ENCODE measurements around the gene MS4A8.

MS4A8 gene

DNA sequence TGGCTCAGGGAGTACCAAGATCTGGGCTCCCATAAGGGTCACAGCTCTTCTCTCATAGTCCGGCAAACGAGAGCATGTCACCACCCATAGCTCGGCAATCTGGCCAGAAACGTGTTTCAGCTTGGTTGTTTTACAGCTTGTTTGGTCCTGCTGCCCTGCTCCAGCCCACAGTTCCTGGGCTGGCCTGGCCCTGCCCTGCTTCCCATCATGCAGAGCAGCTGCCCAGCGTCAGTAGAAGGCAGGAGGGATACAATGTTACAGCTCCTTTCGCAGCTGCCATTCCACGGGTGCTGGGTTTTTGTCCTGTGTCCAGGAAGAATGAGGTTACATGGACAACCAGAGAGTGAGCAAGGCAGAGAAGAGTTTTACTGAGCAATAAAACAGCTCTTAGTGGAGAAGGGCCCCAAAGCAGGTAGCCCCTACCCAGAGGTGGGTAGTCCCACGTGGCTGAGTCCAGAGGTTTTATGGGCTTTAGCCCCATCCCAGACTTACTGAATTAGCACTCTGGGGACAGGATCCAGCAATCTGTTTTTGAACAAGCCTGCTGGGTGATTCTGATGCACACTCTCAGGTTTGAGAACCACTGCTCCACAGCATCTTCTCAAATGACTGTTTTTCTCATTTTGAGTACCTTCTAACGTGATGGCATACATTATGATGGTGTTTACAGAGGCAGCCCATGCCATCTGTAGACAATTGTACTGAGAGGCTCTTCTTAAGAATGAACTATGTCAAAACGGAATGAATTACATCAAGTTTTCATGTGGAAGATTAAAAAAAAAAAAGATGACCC, 19.3 kb downstream of the MS4A8 start:
- H3K4me3 ChIP-seq (ENCODE audit: insufficient read depth, low read length, poor library complexity, severe bottlenecking), result no peak overlapping the region
- no peaks in the 10 kb centered on the region for H3K27me3 ChIP-seq (ENCODE audit: low read length)
- no peak overlapping the region for H3K4me2 ChIP-seq (ENCODE audit: low read depth, low read length, poor library complexity, severe bottlenecking)
- no peaks in the 10 kb centered on the region for H3K36me3 ChIP-seq (ENCODE audit: low read length)
- no peak overlapping the region for H3K27ac ChIP-seq (ENCODE audit: low read depth, low read length)
- no peaks in the 10 kb centered on the region for H3F3A ChIP-seq (ENCODE audit: insufficient read depth)
- no peaks in the 10 kb centered on the region for H3K79me2 ChIP-seq (ENCODE audit: insufficient read depth, low read length)
- no peak overlapping the region for H3K9ac ChIP-seq (ENCODE audit: low read length)
- H3K9me2 ChIP-seq (replicated peaks; ENCODE audit: insufficient read depth, low read length), result no peaks in the 10 kb centered on the region
- H3K9me3 ChIP-seq (ENCODE audit: insufficient read depth, low read length), result 0 out of 2 replicates have a peak, but pooled peaks cover 3% of the 10 kb centered on the region
- TF ChIP-seq, protein P1, sequence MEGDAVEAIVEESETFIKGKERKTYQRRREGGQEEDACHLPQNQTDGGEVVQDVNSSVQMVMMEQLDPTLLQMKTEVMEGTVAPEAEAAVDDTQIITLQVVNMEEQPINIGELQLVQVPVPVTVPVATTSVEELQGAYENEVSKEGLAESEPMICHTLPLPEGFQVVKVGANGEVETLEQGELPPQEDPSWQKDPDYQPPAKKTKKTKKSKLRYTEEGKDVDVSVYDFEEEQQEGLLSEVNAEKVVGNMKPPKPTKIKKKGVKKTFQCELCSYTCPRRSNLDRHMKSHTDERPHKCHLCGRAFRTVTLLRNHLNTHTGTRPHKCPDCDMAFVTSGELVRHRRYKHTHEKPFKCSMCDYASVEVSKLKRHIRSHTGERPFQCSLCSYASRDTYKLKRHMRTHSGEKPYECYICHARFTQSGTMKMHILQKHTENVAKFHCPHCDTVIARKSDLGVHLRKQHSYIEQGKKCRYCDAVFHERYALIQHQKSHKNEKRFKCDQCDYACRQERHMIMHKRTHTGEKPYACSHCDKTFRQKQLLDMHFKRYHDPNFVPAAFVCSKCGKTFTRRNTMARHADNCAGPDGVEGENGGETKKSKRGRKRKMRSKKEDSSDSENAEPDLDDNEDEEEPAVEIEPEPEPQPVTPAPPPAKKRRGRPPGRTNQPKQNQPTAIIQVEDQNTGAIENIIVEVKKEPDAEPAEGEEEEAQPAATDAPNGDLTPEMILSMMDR (IDR thresholded peaks at IDR 0.05; ENCODE audit: insufficient read depth, low read length, poor library complexity, severe bottlenecking), result no peak
- no peak for TF ChIP-seq EZH2phosphoT487 (conservative IDR thresholded peaks at IDR 0.05; ENCODE audit: low read length)
- no peak overlapping the region for H2AFZ ChIP-seq (ENCODE audit: low read depth, low read length, severe bottlenecking)
- no peaks in the 10 kb centered on the region for H4K20me1 ChIP-seq (ENCODE audit: low read depth, low read length)

DNA sequence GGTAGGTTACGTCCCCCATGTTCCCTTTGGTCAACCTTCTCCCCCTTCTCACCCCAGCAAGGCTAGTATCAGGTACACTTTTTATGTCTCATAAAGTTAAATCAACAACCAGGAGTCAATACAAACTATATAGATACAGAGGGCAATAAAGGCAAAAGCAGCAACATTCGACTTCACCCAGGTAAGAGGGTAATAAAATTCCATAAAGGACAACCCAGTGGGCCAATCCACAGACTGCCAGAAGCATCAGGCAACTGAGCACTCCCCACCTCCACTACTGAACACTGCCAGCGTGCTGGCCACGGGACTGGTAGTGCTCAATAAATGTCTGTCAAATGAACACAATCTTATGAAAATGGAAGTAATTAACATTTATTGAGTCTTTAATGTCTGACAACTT, 20.0 kb downstream of the MS4A8 start:
- Histone ChIP-seq H3K4me3 (ENCODE audit: insufficient read depth, low read length, poor library complexity, severe bottlenecking) (no peak overlapping the region), H4K20me1 (ENCODE audit: low read depth, low read length) (no peaks in the 10 kb centered on the region), H3K4me2 (ENCODE audit: low read depth, low read length, poor library complexity, severe bottlenecking) (no peak overlapping the region), H2AFZ (ENCODE audit: low read depth, low read length, severe bottlenecking) (no peak overlapping the region), H3K9me2 (replicated peaks; ENCODE audit: insufficient read depth, low read length) (no peaks in the 10 kb centered on the region), H3K9me3 (ENCODE audit: insufficient read depth, low read length) (0 out of 2 replicates have a peak, but pooled peaks cover 3% of the 10 kb centered on the region), H3K27me3 (ENCODE audit: low read length) (no peaks in the 10 kb centered on the region), H3K9ac (ENCODE audit: low read length) (no peak overlapping the region), H3K79me2 (ENCODE audit: insufficient read depth, low read length) (no peaks in the 10 kb centered on the region), H3K27ac (ENCODE audit: low read depth, low read length) (no peak overlapping the region), H3K36me3 (ENCODE audit: low read length) (no peaks in the 10 kb centered on the region), H3F3A (ENCODE audit: insufficient read depth) (no peaks in the 10 kb centered on the region)
- TF ChIP-seq EZH2phosphoT487 (conservative IDR thresholded peaks at IDR 0.05; ENCODE audit: low read length), result no peak
- TF ChIP-seq, protein P1 (IDR thresholded peaks at IDR 0.05; ENCODE audit: insufficient read depth, low read length, poor library complexity, severe bottlenecking), result no peak

DNA sequence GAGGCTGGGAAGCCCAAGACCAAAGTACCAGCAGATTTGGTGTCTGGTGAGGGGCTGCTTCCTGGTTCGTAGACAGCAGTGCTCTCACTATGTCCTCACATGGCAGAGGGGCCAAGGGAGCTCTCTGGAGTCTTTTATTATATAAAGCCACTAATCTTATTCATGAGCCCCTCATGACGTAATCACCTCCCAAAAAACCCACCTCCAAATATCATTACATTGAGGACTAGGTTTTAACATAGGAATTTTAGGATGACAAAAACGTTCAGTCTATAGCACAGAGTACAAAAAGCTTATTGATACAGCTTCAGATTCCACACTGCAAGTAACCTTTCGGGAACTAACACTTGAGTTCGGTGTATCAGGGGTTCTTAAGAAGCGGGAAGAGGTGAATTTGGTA, 21.0 kb downstream of the MS4A8 start:
- H3K27me3 ChIP-seq (ENCODE audit: low read length), result no peaks in the 10 kb centered on the region

More for the DNA sequence above, 21.0 kb downstream of the MS4A8 start:
- Histone ChIP-seq H3K9me2 (replicated peaks; ENCODE audit: insufficient read depth, low read length) (no peaks in the 10 kb centered on the region), H3K9ac (ENCODE audit: low read length) (no peak overlapping the region), H4K20me1 (ENCODE audit: low read depth, low read length) (no peaks in the 10 kb centered on the region), H3K4me3 (ENCODE audit: insufficient read depth, low read length, poor library complexity, severe bottlenecking) (no peak overlapping the region), H3F3A (ENCODE audit: insufficient read depth) (no peaks in the 10 kb centered on the region), H3K27ac (ENCODE audit: low read depth, low read length) (no peak overlapping the region), H2AFZ (ENCODE audit: low read depth, low read length, severe bottlenecking) (no peak overlapping the region), H3K36me3 (ENCODE audit: low read length) (no peaks in the 10 kb centered on the region), H3K9me3 (ENCODE audit: insufficient read depth, low read length) (0 out of 2 replicates have a peak, but pooled peaks cover 3% of the 10 kb centered on the region), H3K4me2 (ENCODE audit: low read depth, low read length, poor library complexity, severe bottlenecking) (no peak overlapping the region), H3K79me2 (ENCODE audit: insufficient read depth, low read length) (no peaks in the 10 kb centered on the region)
- TF ChIP-seq EZH2phosphoT487 (conservative IDR thresholded peaks at IDR 0.05; ENCODE audit: low read length), result no peak
- TF ChIP-seq, protein P1 (IDR thresholded peaks at IDR 0.05; ENCODE audit: insufficient read depth, low read length, poor library complexity, severe bottlenecking), result no peak

Measured in SU-DHL-6 (cell line).